GM18861 (cell line): ENCODE measurements around the gene GALNT17.
"Not testable (repeated sequence)": the region's sequence is repeated elsewhere in the genome, so short reads cannot be mapped to it uniquely, and the experiment has no call there.

Experiments
- ATAC-seq: cut with Tn5 transposase; IDR thresholded peaks from one replicate; pipeline ENCODE4 v1.9.1; 2021; ENCODE audit not compliant: unreplicated experiment

GALNT17 gene

DNA sequence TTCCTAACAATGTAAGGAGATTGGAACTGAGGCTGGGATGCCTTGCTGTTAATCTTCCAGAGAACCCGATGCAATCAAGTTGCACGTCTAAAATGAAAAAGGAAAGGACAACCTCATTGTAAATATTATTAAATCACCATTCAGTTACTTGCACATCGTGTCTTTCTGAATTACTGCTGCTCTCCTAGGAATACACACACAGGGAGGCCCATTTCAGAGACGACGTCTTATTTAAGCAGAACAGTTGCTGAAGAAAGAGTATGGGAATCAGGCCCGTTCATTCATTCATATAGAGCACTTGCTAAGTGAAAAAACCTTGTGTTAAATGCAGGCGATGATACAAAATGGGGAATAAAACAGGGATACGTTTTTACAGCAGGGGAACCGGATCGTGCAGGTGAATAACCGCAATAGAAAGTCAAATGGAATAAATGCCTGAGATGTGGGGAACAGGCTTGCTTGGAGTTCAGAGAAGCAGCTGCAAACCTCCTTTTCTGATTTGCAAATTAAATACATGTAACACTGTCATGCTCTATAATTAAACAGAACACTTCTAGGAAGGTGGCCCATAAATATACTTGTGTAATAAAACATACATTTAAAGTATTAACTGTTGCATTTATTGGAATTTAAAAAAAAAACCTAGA lies 409.9 kb downstream of the GALNT17 start:
- ATAC-seq = no peak

DNA sequence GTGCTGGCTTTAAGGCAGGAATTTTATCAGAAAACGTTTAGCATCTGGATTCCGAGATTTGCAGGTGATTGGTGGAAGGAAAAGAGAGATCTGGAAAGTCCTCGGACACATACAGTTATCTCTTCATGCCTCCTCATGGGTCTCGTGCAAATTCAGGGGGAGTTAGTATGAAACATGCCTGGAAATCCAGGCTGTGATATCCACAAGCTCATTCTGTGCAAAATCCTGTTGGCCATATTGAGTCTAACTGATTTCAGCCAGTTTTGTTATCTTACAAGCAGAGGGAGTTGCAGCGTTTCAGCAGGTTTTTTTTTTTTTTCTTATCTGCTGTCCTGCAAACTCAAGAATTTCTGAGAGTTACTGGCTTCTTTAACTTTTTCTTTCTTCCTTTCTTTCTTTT lies 411.5 kb downstream of the GALNT17 start:
- no peak for ATAC-seq

DNA sequence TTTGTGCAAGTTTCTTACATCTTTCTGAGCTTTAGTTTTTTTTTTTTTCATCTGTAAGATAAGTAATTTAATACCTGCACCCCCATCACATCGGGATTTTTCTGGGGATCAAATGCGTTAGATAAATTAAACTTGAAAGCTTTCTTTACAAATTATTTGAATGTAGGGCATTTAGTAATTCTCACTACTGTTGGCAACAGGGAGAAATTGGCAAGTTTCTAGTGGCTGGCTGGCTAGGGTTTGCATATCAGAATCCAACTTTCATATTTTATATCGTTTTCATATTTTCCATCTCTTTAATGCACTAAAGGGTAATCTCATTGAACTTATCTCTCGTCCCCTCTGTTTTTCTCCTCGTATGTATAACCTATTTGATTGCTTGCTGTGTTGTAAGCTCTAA lies 412.9 kb downstream of the GALNT17 start:
- ATAC-seq = no peak

DNA sequence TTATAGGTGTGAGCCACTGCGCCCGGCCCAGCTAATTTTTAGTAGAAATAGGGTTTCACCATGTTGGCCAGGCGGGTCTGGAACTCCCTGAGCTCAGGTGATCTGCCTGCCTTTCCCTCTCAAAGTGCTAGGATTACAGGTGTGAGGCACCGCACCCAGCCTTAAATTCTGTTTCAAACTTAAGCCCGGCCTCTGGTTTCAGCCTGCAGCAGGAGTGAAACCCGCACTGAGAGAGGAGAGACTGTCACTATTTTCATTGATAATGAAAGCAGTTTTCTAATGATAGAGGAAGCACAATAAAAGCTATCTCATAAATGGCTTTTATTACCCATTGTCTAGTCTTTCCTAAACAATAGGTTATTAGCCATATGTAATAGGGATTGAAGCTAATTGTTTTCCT lies 415.5 kb downstream of the GALNT17 start:
- ATAC-seq = no peak

DNA sequence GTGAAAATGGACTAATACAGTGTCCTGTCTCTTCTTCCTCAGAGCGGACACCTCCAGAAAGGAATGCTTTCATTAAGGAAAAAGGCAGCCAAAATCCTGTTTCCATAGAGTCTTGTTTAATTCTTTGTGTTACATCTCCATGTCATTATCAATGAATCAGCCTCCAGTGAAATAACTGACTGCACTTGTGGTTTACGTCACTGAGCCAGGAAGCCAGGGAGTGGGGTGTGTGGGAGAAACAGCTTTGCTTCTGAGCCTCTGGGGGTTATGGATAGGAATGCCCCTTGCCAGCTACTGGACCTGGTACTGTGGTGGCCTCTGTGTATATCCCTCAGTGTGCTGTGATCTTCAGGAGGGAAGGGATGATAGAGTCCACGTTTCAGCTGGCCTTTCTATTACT lies 416.8 kb downstream of the GALNT17 start:
- ATAC-seq = no peak

DNA sequence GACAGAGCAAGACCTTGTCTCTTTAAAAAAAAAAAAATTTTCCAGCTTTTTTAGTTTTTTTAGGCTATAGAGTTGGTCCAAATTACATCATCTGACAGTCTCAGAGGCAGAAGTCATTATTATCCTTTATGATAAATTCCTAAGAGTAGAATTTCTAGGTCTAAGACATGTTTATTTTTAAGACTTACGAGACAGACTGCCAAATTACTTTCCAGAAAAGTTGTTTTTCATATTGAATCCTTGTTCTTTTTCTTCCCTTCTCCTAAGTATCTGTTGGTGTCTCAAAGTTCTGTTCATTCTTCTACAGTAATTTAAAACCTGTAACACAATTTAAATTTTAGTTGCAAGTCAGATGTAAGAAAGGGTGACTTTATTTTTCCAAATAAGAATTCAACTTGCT lies 421.4 kb downstream of the GALNT17 start:
- ATAC-seq = no peak

DNA sequence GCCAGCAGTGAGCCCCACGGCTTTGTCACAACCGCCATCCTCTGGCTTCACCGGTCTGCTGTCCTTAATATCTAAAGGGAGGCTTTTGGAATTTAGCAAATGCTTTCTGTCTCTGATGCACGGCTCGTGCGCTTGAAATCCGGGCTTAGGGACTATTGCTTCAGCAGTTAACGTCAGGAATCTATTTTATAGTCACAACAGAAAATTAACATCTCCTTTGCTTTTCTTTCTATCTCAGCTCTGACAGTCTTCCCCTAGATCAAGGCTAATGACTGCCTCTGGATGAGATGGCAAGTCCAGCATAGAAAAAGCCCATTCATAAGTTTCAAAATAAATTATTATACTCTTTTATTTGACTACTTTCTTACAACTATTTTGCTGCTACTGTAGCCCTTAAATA lies 423.8 kb downstream of the GALNT17 start:
- no peak for ATAC-seq

DNA sequence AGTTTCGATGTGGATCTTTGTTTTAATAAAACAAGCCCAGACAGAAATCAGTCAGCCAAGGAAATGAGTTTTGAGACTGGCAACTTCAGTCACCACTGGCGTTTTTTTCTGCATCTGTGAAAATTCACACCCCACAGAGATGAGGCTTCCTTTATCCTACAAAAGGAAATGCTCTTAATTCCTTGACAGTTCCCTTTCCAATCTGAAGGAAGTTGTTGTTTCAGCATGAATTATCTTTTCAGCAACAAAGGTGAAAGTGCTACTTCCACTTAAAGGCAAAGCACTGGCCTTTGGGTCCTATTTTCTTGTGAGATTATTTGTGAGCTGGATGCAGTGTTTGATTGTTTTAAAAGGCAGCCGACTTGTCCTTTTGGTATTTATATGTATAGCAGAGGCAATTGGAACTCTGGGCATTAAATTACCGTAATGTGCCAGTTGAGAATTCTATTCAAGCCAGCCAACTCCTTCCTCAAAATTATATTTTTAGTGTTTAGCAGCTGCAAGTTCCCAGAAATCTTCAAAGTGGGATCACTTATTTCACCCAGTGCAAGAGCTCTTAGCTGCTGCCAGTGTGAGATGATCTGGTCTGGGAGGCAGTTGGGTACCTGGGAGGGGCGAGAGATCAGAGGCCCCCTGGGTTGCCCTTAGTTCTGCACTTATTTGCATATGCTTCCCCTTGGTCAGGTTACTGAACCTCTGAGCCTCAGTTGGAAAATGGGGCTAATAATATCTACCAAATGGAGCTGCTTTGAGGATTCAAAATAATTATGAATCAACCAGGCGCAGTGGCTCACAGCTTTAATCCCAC lies 427.1 kb downstream of the GALNT17 start:
- no peak for ATAC-seq

DNA sequence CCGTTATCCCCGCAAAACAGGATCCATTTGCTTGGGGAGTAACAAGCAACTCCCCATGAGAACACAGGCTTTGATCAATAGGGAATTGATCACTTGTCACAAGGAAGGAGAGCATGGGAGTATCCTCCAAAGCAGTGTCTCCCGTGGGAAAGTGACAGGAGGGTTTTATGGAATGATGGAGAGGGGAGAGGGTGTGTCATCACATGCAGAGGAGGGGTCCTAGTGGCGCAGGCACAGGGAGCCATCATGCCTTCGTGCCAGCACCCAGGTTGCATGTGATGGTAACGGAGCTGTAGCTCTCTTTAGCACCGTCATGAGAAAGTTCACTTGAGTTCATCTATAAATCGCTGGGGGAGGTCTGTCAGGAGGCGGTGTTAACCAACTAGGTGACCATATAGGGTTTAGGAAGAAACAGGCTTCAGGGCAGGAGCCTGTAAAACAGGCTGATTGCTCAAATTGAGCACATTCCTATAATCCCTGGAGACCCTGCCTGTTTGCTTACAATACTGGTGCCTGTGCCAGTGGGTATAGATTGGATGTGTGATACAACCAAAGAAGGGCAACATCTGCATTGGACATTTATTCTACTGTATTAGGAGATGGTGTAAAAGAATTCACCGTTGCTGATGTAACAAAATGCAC lies 428.5 kb downstream of the GALNT17 start:
- ATAC-seq = no peak

DNA sequence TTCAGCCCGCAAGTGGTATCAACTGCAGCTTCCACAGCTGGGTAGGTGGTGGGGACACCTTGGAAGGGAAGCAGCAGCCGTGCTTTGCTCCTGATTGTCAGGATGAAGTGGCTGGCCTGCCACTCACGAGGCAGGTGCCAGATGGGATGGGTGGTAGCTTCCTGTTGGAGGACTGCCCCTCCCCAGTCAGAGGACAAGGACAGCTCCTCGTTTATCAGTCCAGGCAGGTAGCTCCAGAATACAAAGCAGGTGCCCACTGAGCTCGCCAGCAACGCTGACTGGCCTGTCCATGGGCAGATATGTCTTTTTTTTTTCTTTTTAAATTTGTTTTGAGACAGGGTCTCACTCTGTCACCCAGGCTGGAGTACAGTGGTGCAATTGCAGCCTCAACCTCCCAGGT lies 431.3 kb downstream of the GALNT17 start:
- no peak for ATAC-seq

DNA sequence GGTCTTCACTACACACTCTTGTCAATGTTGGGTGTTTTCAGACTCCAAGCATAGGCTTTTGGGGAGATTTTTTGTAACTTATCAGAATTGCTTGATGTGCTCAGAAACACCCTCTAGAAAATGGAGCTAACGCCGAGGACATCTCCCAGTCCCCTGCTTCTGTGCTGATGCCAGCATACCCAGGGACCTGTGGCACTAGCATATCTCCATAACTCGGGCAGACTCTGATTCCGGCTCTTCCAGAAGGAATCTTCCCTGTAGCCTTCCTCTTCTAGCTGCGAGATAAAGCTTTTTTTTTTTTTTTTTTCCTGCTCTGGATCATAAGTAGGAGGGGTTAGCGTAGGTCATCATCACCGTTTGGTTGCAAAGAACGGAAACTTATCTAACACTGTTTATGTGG lies 434.4 kb downstream of the GALNT17 start:
- no peak for ATAC-seq

DNA sequence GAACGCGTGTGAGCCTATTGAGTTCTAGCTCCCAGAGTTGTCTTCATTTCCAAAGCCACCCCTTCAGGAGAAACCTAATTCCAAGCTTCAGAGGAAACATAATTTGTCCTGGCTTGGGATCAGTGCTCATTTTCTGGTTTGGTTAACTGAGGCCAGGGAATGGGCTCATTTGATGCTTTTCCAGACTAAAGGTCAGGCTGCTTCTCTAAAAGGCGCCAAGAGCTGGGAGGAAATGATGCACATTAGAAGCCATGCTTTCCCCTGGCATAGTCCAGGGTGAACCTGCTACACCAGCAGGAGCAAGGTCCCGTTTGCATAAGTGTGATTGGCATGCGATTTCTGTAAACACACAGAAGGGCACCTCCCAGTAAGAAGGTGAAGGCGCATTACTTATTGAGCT lies 435.0 kb downstream of the GALNT17 start:
- no peak for ATAC-seq

DNA sequence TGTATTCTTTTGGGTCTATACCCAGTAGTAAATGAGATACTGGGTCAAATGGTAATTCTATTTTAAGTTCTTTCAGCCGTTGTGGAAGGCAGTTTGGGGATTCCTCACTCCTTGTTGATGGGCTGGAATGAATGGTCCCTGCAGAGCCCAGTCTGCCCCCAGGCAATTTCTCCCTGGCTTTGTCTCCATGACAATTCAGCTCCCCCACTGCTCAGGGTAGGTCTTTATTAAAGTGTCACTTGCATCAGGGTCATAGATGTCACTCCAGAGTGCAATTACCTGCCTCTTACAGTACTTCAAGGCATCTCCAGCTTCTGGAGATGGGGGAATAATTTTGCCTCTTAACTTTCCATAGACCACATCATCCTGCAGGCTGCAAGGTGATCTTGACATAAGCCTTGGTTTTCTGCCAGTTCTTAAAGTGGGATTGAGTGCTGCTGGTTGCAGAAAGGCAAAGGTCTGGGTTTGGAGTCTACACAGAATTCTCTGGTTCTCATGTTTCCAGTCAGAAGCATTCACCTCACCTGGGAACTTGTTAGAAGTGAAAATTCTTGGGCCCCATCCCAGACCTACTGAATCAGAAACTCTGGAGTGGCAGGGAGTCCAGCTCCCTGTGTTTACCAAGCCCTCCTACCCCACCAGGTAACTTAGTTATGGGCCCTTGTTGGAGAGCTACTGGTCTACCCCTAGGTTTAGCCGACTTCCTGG lies 442.4 kb downstream of the GALNT17 start:
- no peak for ATAC-seq

DNA sequence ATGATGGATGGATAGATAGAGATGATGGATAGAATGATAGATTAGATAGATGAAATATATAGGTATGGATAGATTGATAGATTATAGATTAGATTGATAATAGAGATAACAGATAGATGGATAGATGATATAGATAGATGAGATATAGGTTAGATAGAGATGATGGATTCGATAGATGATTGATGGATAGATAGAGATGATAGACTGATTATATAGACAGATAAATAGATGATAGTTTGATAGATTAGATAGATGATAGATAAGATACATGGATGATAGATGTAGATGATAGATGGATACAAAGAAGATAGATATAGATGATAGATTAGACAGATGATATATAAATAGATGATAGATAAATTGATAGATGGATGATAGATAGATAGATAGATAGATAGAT lies 448.1 kb downstream of the GALNT17 start:
- ATAC-seq = no peak

DNA sequence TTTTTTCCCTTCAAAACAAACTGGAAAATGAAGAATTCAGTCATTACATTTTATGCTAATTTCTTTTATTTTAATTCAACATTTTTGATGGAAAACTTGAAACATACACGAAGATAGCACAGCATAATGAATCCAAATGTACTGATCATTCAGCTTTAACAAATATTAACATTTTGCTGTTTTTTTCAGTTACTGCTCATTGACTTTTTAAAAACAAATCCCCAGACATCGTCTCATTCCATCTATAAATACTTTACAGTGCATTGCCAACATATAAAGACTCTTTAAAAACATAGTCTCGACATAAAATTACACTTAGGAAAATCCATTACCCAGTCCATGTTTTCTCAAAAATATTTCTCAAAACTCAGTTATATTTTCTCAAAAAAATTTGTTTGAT lies 452.3 kb downstream of the GALNT17 start:
- ATAC-seq = no peak

DNA sequence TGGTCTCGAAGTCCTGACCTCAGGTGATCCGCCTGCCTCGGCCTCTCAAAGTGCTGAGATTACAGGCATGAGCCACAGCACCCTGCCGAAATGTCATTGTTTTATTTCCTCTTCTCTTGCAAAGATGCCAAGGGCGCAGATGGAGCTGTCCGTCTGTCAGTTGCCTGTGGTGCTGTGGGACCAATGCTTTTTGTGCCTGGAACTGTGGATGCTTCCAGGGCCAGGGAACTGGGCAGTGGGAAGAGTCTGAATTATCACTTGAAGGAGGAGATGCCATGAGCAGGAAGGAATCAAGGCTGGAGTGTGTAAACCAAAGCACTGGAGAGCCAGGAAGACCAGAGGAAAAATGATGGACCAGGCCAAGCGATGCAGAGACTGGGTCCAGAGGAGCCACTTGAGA lies 459.9 kb downstream of the GALNT17 start:
- no peak for ATAC-seq

DNA sequence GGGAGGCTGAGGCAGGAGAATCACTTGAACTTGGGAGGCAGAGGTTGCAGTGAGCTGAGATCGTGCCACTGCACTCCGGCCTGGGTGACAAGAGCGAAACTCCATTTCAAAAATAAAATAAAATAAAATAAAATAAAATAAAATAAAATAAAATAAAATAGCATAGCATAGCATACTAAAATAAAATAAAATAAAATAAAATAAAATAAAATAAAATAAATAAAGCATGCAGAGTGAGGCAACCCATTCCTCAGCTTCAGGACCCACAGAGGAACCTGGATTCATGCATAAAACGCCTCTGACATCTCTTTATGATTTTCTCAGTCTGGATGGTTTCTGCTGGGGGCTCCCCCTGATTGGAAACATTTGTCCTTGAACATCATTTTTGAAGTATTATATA lies 460.4 kb downstream of the GALNT17 start:
- not testable (repeated sequence) for ATAC-seq

DNA sequence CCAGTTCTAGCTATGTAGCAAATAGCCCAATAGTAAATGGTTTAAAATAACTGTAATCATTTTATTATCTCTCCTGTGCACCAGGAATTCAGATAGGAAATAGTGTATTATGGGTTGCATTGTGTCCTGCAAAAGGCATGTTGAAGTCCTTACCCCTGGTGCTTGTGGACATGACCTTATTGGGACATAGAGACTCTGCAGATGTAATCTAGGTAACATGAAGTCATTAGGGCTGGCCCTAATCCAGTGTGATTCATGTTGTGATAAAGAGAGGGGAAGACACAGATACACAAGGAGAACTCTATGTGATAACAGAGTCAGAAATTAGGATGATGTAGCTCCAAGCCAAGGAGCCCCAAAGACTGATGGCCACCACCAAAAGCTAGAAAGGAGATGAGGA lies 462.8 kb downstream of the GALNT17 start:
- ATAC-seq = no peak

DNA sequence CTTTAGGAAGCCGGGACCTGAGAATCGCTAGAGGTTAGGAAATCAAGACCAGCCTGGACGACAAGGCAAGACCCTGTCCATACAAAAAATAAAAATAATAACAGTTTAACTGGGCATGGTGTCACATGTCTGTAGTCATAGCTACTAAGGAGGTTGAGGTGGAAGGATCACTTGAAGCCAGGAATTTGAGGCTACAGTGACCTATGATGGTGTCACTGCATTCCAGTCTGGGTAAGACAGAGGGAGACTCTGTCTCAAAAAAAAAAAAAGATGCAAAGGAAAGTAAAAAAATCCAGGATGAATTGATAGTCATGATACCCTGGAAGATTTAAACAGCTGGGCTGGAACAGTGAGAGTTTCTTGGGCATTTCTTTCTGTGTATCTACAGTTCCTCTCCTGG lies 463.2 kb downstream of the GALNT17 start:
- no peak for ATAC-seq

DNA sequence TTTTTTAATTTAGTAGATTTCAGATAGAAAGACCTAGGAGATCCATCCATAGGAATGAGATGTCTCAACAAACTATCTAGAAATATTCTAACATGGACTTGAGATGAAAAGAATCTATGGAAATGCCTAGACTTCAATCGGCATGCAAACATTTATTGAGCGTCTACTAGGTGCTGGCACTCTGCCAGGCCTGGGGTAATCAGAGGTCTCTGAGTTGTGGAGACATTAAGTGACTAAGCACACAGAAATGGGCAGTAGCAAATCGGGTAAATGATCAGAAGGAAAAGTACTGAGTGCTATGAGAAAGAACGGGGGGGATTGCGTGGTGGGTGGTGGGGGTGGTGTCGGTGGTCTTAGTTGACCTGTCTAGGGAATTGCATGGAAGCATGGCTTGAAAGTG lies 466.6 kb downstream of the GALNT17 start:
- ATAC-seq = no peak

DNA sequence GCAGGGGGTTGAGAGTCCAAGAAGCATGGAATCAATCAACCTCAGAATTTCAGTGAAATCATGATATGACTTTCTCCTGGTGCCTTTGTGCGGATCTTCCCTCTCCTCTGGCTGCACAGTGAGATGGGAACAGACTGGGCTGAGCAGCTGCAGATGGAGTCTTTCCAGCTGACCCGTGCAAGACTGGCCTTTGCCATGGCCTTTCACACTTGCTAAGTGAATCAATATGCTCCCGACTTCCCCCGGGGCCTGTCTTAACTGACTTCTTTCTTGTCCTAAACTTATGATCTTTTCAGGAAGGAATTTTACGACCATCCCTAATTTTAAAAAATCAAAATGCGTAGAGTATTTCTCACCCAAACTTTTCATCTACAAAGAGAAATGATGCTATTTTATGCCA lies 469.9 kb downstream of the GALNT17 start:
- no peak for ATAC-seq
